GM18519 (cell line): Measurements from ENCODE around the gene KIF5A.

Experiments
- ATAC-seq: cut with Tn5 transposase; IDR thresholded peaks from one replicate; pipeline ENCODE4 v1.9.1; 2021; ENCODE audit warnings: mild to moderate bottlenecking, moderate library complexity; ENCODE audit not compliant: unreplicated experiment, low FRiP score

Gene KIF5A

DNA sequence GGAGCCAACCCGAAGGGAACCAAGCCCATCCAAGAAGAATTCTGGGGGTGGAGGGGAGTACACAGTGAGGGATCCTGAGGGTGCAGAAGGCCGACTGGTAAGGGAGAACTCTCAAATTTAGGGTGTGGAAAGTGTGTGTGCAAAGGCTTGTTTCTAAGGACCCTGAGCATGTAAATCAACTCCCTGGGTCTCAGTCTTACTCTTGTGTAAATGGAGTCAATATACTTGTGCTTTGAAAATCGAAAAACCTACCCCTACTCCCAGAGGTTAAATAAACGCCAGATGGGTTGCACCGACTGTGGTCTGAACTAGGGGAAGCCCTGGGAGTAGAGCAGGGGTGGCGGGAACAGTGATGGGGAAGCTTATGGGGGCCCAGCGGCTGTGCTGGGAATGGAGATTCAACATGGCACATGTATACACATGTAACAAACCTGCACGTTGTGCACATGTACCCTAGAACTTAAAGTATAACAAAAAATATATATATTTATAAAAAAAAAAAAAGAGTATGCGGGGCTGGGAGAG, 77.1 kb downstream of the KIF5A start:
- no peak for ATAC-seq

GRCh38 chr12:57627501-57628279, 77.8 kb downstream of the KIF5A start:
- no peak for ATAC-seq

- ATAC-seq = no peak
Observed at GRCh38 chr12:57628280-57629191, 78.7 kb downstream of the KIF5A start.

DNA sequence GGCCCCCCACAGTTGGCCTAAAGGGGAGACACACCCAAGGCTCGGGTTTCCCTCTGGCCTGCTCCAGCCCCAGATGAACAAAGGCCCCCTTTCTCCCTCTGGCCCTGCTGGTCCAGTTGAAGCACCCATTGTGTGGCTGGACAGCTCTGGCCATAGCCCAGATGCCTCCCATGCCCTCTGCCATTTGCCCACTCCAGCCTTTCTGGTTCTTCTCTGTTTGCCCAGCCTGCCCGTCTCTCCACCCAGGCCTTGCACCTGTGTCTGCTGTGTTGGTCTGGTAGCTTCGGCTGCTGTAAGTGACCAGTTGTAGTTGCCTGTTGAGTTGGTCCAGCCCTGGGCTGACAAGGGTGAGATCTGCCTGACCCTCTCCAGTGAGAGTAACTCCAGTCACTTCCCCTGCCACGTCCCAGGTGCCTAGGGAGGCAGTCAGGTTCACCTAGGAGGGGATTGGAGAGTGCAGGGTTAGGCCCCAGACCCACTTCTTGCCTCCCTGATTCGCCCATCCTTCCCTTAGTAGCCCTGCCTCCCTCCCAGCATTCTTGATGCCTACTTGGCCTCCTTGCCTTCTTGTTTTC, 80.1 kb downstream of the KIF5A start:
- ATAC-seq = no peak

DNA sequence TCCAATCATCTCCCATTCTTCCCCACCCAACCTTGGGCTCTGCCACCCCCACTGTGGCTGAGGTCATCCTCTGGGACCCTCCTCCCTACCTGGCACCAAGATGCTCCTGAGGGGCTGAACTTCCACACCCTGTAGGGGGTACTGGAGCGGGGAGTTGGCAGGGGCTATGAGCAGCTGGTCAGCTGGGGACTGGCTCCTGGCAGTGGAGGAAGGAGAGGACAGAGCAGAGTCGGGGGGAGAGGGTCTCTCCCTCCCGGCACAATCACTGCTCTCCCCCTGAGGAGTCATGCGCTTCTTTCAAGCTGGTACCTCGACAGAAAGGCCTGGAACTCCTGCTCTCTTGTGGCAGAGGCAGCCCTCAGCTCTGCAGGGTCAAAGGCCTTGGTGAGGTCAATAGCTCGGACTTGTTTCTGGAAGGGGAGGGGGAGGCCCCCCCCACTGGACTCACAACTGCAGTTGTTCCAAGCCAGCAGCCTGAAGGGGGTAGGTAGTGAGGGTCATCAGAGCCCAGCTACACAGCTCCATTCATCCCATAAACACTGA, 81.1 kb downstream of the KIF5A start:
- no peak for ATAC-seq

- ATAC-seq = no peak
Observed at GRCh38 chr12:57631566-57632072, 81.8 kb downstream of the KIF5A start.

GRCh38 chr12:57632073-57632957, 82.5 kb downstream of the KIF5A start:
- ATAC-seq = no peak

- ATAC-seq = peak; percentile 49
Observed at GRCh38 chr12:57632958-57633840, 83.4 kb downstream of the KIF5A start, which contains the start of gene B4GALNT1. B4GALNT1 (minus strand) TSS chr12:57633201; CDS start chr12:57632132, 1,069 bp downstream.
